NOMO-1 treated with DMSO at 0.1 percent for 48 hours (cell line): ENCODE results near the gene ZBTB33.

Experiments used
- DNase-seq: peaks from one replicate; lab custom pipeline; 2025; ENCODE audit not compliant: unreplicated experiment; lab: John Stamatoyannopoulos, UW

ZBTB33 gene

GRCh38 chrX:120250522-120251271 is at the start of gene ZBTB33:
Gene ZBTB33, plus strand, starts transcription at chrX:120250812. Its CDS starts 2,604 bp downstream, at chrX:120253416.
- DNase-seq = peak; percentile 86

- DNase-seq = no peak
Measured at GRCh38 chrX:120200851-120201250, 49.8 kb upstream of the ZBTB33 start.

- no peak for DNase-seq
Measured at GRCh38 chrX:120205816-120206753, 44.5 kb upstream of the ZBTB33 start.

GRCh38 chrX:120207009-120207605 is 43.5 kb upstream of the ZBTB33 start:
- no peak for DNase-seq

- peak; percentile 32 for DNase-seq
Measured at GRCh38 chrX:120213438-120214265, 37.0 kb upstream of the ZBTB33 start.

- DNase-seq = no peak
Measured at GRCh38 chrX:120223374-120223773, 27.2 kb upstream of the ZBTB33 start.

GRCh38 chrX:120224388-120224787 is 26.2 kb upstream of the ZBTB33 start:
- no peak for DNase-seq

- no peak for DNase-seq
Measured at GRCh38 chrX:120228187-120228908, 22.3 kb upstream of the ZBTB33 start.

GRCh38 chrX:120235284-120235683 is 15.3 kb upstream of the ZBTB33 start:
- no peak for DNase-seq

GRCh38 chrX:120236687-120237479 is 13.7 kb upstream of the ZBTB33 start:
- DNase-seq = no peak

GRCh38 chrX:120238933-120239332 is 11.7 kb upstream of the ZBTB33 start:
- DNase-seq = no peak

- DNase-seq = no peak
Measured at GRCh38 chrX:120242813-120243212, 7.8 kb upstream of the ZBTB33 start.

GRCh38 chrX:120244395-120244734 is 6.2 kb upstream of the ZBTB33 start:
- no peak for DNase-seq

GRCh38 chrX:120244735-120245498 is 5.7 kb upstream of the ZBTB33 start:
- DNase-seq = peak; percentile 50

- DNase-seq = peak; percentile 4
Measured at GRCh38 chrX:120251471-120252011, 929 bp downstream of the ZBTB33 start.

GRCh38 chrX:120253784-120254183 is 3.2 kb downstream of the ZBTB33 start:
- DNase-seq = no peak

- DNase-seq = no peak
Measured at GRCh38 chrX:120260369-120260768, 9.8 kb downstream of the ZBTB33 start.
